Amniotic epithelial cell (primary cell): ENCODE measurements around the gene NCOA6.

Experiments used
- DNase-seq: peaks from one replicate; pipeline ENCODE4 v3.0.0-alpha.2; 2010; ENCODE audit warnings: low read depth

NCOA6 gene

GRCh38 chr20:34825530-34826362, at the start of gene NCOA6:
TSS of gene NCOA6 (minus strand) at chr20:34825651. CDS start at chr20:34782355, 43,296 bp downstream.
- peak; percentile 74 for DNase-seq

GRCh38 chr20:34874094-34874654, 48.7 kb upstream of the NCOA6 start:
- DNase-seq: peak; percentile 83

- no peak for DNase-seq
Measured at GRCh38 chr20:34873583-34874093, 48.2 kb upstream of the NCOA6 start.

- DNase-seq: peak; percentile 47
Measured at GRCh38 chr20:34872622-34873224, 47.3 kb upstream of the NCOA6 start, which contains the start of gene GGT7. TSS of gene GGT7 (minus strand) at chr20:34872856. CDS start at chr20:34872815, 41 bp downstream.

GRCh38 chr20:34871966-34872621, 46.6 kb upstream of the NCOA6 start:
- DNase-seq: no peak

- DNase-seq: no peak
Measured at GRCh38 chr20:34871320-34871926, 46.0 kb upstream of the NCOA6 start.

GRCh38 chr20:34864216-34864615, 38.8 kb upstream of the NCOA6 start:
- no peak for DNase-seq

GRCh38 chr20:34863421-34863965, 38.0 kb upstream of the NCOA6 start:
- no peak for DNase-seq

- DNase-seq: no peak
Measured at GRCh38 chr20:34862724-34863123, 37.3 kb upstream of the NCOA6 start.

- no peak for DNase-seq
Measured at GRCh38 chr20:34861386-34862084, 36.1 kb upstream of the NCOA6 start.

GRCh38 chr20:34859826-34860545, 34.5 kb upstream of the NCOA6 start:
- DNase-seq: no peak

- no peak for DNase-seq
Measured at GRCh38 chr20:34859367-34859766, 33.9 kb upstream of the NCOA6 start.

- no peak for DNase-seq
Measured at GRCh38 chr20:34852298-34852697, 26.8 kb upstream of the NCOA6 start.

GRCh38 chr20:34850969-34851368, 25.5 kb upstream of the NCOA6 start:
- peak; percentile 63 for DNase-seq

GRCh38 chr20:34849778-34850177, 24.3 kb upstream of the NCOA6 start:
- DNase-seq: no peak

- no peak for DNase-seq
Measured at GRCh38 chr20:34848597-34848996, 23.1 kb upstream of the NCOA6 start.

- DNase-seq: peak; percentile 80
Measured at GRCh38 chr20:34843421-34843820, 18.0 kb upstream of the NCOA6 start.

- no peak for DNase-seq
Measured at GRCh38 chr20:34842143-34842542, 16.7 kb upstream of the NCOA6 start.

- DNase-seq: peak; percentile 47
Measured at GRCh38 chr20:34834459-34834893, 9.0 kb upstream of the NCOA6 start.

- DNase-seq: no peak
Measured at GRCh38 chr20:34831936-34832335, 6.5 kb upstream of the NCOA6 start.
